ENCODE data around the gene ZFYVE28. TPM values are rescaled to one million over a fixed set of nuclear protein-coding genes. Genes with fewer than 3 reads are reported as not detected.

The ZFYVE28 gene
- total and polyA plus RNA-seq, 2 donors (not counting 1 experiment from before 2014, with no cell fraction given), result 5.8 to 12.1 TPM

- no peak overlapping the region for H3K27ac ChIP-seq (ENCODE audit: low read length in 2 of 2)
- H3K4me3 ChIP-seq (ENCODE audit: control extremely low read depth in 1 of 5, extremely low read depth in 1 of 5, insufficient read depth in 1 of 5, low read depth in 2 of 5, low read length in 4 of 5), result no peak overlapping the region
- DNase-seq (no peak), ATAC-seq (ENCODE audit: low read depth) (no peak)
- intact Hi-C loops (cut with micrococcal nuclease), result no loop called here
- no peaks in the 10 kb centered on the region for H3K9me3 Mint-ChIP-seq (ENCODE audit: insufficient read depth)
- no peaks in the 10 kb centered on the region for H3K79me2 ChIP-seq (ENCODE audit: control insufficient read depth, insufficient read depth, low read length)
- no peaks in the 10 kb centered on the region for H3K27me3 Mint-ChIP-seq
- 90% methylated on average over 17 of the region's 20 CpGs for WGBS (ENCODE audit: insufficient coverage)
- no peak overlapping the region for H3K4me3 Mint-ChIP-seq
- peaks cover 5% of the 10 kb centered on the region for H3K4me1 Mint-ChIP-seq
- H3K9me3 ChIP-seq (ENCODE audit: control extremely low read depth in 1 of 3, control insufficient read depth in 2 of 3, insufficient read depth in 1 of 3, low read length in 2 of 3), result peaks cover 0 to 3% (median 0%) of the 10 kb centered on the region in 3 donors
- H3K4me2 ChIP-seq (replicated peaks; ENCODE audit: low read depth, low read length, poor library complexity, severe bottlenecking), result no peak overlapping the region
- H2AFZ ChIP-seq (ENCODE audit: insufficient read depth, low read depth, low read length, poor library complexity, severe bottlenecking), result no peak overlapping the region
- H3K36me3 ChIP-seq (replicated peaks in 1 of 2; ENCODE audit: control extremely low read depth in 1 of 2, control insufficient read depth in 1 of 2, extremely low read depth in 1 of 2, insufficient read depth in 2 of 2, low read length in 1 of 2), result no peaks in the 10 kb centered on the region
- CTCF ChIA-PET, result interaction anchor here (2.0 to 4.2 kb wide), 4 partner anchors 51 to 223 kb away, joined by 8 to 36 read pairs (median 8); partner anchors contain the start of gene FAM193A
- no peaks in the 10 kb centered on the region for H4K20me1 ChIP-seq (ENCODE audit: control insufficient read depth, insufficient read depth, low read length, poor library complexity, severe bottlenecking)
- peaks cover 0 to 7% of the 10 kb centered on the region in 2 donors for H3K4me1 ChIP-seq (ENCODE audit: control insufficient read depth in 2 of 2, insufficient read depth in 2 of 2, low read length in 2 of 2)
- no peak overlapping the region for H3K27ac Mint-ChIP-seq
- TF ChIP-seq EZH2 (IDR thresholded peaks at IDR 0.05; ENCODE audit: borderline replicate concordance, insufficient read depth, low read depth, low read length, poor library complexity, severe bottlenecking), result no peak
- no peak for TF ChIP-seq CTCF (IDR thresholded peaks at IDR 0.05)
- POLR2A ChIA-PET, result no interaction called here
- H3K27me3 ChIP-seq (replicated peaks in 1 of 4; ENCODE audit: control extremely low read depth in 1 of 4, control insufficient read depth in 3 of 4, insufficient read depth in 4 of 4, low read length in 3 of 4), result no peaks in the 10 kb centered on the region
- no peak overlapping the region for H3K9ac ChIP-seq (ENCODE audit: low read length)
These were observed 24.8 kb upstream of the ZFYVE28 start for GRCh38 chr4:2443061-2443730.

All from B cell (primary cell).